Measurements from ENCODE around the gene CHSY3. TPM values are rescaled to one million over a fixed set of nuclear protein-coding genes. Genes with fewer than 3 reads are reported as not detected.

CHSY3 gene
- total RNA-seq, 1 donor from 2014 or later = 9.4 TPM

DNA sequence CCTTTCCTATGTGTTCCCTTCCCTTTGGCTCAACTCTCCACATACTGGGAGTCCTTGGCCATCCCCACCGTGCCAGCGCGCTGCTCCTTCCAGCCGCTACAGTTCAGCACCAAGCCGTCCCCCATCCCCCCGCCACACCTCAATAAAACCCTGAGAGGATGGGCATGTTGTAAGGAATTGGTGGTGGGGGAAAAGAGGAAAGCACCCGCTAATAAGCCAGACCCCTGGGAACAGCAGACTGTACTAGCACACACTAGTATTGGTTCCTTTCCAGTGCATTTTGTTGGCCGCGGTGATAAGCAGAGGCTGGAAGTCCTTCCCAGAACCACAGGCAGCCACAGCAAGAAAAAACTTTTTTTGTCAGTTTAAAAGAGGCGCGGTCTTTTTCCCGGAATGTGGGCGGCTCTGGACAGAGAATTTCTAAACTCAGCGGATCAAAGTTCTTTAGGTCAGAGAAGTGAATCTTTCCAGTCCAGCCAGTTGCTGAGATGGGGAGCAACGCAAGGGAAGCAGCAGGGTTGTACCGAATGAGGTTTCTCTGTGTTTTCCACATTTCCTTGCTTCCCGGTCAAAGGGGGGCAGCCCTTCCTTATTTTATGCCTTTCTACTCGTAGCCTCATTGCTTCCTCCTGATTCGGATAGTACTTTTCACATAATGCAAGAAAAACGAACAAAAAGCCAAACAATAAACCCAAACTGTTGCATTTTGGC is 2.1 kb downstream of the CHSY3 start:
- DNase-seq (ENCODE audit: low read depth) (peak; percentile 36), FAIRE-seq (peak; percentile 65)
- Histone ChIP-seq H3K36me3 (ENCODE audit: insufficient read depth, low read length) (no peaks in the 10 kb centered on the region), H3K79me2 (ENCODE audit: insufficient read depth, low read length) (no peaks in the 10 kb centered on the region), H4K20me1 (ENCODE audit: insufficient read depth, low read length) (peaks cover 10% of the 10 kb centered on the region), H3K9ac (ENCODE audit: low read length) (peak overlapping the region; percentile 67), H3K9me3 (ENCODE audit: insufficient read depth, low read depth, low read length) (no peaks in the 10 kb centered on the region), H3K27me3 (ENCODE audit: insufficient read depth, low read length) (no peaks in the 10 kb centered on the region), H3K4me1 (ENCODE audit: insufficient read depth, low read length) (peaks cover 14% of the 10 kb centered on the region), H3K27ac (ENCODE audit: low read depth, low read length) (no peak overlapping the region), H2AFZ (ENCODE audit: low read depth, low read length) (peak overlapping the region; percentile 72), H3K4me2 (ENCODE audit: low read length) (peak overlapping the region; percentile 99), H3K4me3 (ENCODE audit: insufficient read depth, low read depth, low read length) (peak overlapping the region; percentile 68)
- Mint-ChIP-seq H3K27me3 (ENCODE audit: low read depth, unreplicated experiment) (peaks cover 2% of the 10 kb centered on the region), H3K36me3 (ENCODE audit: low read depth, unreplicated experiment) (no peaks in the 10 kb centered on the region), H3K4me3 (ENCODE audit: unreplicated experiment) (peak overlapping the region; percentile 89), H3K27ac (ENCODE audit: unreplicated experiment) (peak overlapping the region; percentile 30), H3K9me3 (ENCODE audit: unreplicated experiment) (no peaks in the 10 kb centered on the region), H3K4me1 (ENCODE audit: low read depth, unreplicated experiment) (peaks cover 2% of the 10 kb centered on the region)
- TF ChIP-seq EZH2 (IDR thresholded peaks at IDR 0.05; ENCODE audit: insufficient read depth, low read length) = no peak

DNA sequence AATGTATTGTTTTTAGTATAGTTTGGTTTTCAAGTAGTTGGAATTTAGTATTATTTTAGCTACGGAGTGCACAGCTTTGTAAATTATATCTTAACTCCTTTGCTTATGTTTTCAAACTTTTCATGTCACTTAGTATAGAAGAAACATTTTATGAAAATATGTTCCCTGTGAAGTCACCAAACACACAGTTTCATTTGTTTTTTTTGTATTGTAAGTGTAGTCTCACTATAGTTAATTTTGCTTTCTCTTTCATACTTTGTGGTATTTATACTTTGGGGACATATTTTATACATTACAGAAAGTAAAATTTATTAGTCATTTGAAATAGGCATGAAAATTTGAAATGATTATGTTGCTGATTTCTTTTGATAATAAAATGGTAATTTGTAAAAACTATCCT is 5.0 kb downstream of the CHSY3 start:
- no peak overlapping the region for H3K4me3 Mint-ChIP-seq (ENCODE audit: unreplicated experiment)

DNA sequence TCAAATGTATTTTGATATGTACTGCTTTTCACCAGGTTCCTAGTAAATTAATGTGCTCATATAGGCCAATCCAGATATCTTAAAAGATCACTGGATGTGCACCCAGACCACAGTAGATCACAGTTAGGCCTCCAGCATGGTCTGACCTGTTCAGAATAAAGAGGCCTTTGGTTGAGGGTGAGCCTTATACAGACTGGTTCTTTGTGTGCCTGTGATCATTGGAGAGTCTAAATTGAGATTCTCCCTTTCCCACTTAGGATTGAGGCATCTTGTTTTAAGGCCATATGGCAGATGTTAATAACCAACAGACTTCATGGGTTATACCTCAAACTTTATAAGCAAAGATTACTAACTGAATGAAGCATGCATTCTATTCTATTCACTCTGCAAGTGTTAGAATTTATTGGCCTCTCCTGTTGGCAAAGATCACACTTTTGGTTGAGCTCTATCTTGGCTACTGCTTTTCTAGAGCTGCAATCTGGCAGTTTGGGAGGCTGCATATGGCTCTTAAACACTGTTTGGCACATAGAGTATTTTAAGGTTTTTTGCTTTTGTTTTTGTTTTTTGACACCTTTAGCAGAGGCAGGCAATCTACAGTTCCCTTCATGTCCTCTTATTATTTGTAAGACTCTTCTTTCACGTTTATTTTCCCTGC is 8.5 kb downstream of the CHSY3 start:
- H3K27me3 Mint-ChIP-seq (ENCODE audit: low read depth, unreplicated experiment) = no peaks in the 10 kb centered on the region
- Histone ChIP-seq H3K36me3 (ENCODE audit: insufficient read depth, low read length) (no peaks in the 10 kb centered on the region), H3K4me1 (ENCODE audit: insufficient read depth, low read length) (no peaks in the 10 kb centered on the region), H2AFZ (ENCODE audit: low read depth, low read length) (no peak overlapping the region), H3K27ac (ENCODE audit: low read depth, low read length) (no peak overlapping the region), H4K20me1 (ENCODE audit: insufficient read depth, low read length) (no peaks in the 10 kb centered on the region), H3K9ac (ENCODE audit: low read length) (no peak overlapping the region), H3K9me3 (ENCODE audit: insufficient read depth, low read depth, low read length) (no peaks in the 10 kb centered on the region), H3K4me3 (ENCODE audit: insufficient read depth, low read depth, low read length) (no peak overlapping the region), H3K27me3 (ENCODE audit: insufficient read depth, low read length) (no peaks in the 10 kb centered on the region), H3K79me2 (ENCODE audit: insufficient read depth, low read length) (no peaks in the 10 kb centered on the region), H3K4me2 (ENCODE audit: low read length) (no peak overlapping the region)
- FAIRE-seq (no peak), DNase-seq (ENCODE audit: low read depth) (no peak)
- no peaks in the 10 kb centered on the region for H3K9me3 Mint-ChIP-seq (ENCODE audit: unreplicated experiment)
- TF ChIP-seq, protein P1, sequence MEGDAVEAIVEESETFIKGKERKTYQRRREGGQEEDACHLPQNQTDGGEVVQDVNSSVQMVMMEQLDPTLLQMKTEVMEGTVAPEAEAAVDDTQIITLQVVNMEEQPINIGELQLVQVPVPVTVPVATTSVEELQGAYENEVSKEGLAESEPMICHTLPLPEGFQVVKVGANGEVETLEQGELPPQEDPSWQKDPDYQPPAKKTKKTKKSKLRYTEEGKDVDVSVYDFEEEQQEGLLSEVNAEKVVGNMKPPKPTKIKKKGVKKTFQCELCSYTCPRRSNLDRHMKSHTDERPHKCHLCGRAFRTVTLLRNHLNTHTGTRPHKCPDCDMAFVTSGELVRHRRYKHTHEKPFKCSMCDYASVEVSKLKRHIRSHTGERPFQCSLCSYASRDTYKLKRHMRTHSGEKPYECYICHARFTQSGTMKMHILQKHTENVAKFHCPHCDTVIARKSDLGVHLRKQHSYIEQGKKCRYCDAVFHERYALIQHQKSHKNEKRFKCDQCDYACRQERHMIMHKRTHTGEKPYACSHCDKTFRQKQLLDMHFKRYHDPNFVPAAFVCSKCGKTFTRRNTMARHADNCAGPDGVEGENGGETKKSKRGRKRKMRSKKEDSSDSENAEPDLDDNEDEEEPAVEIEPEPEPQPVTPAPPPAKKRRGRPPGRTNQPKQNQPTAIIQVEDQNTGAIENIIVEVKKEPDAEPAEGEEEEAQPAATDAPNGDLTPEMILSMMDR (IDR thresholded peaks at IDR 0.05; ENCODE audit: insufficient read depth, low read depth, low read length) = no peak
- no peak for TF ChIP-seq EZH2 (IDR thresholded peaks at IDR 0.05; ENCODE audit: insufficient read depth, low read length)
- no peaks in the 10 kb centered on the region for H3K36me3 Mint-ChIP-seq (ENCODE audit: low read depth, unreplicated experiment)
- H3K27ac Mint-ChIP-seq (ENCODE audit: unreplicated experiment) = no peak overlapping the region
- no peak overlapping the region for H3K4me3 Mint-ChIP-seq (ENCODE audit: unreplicated experiment)
- no peaks in the 10 kb centered on the region for H3K4me1 Mint-ChIP-seq (ENCODE audit: low read depth, unreplicated experiment)

More for the DNA sequence above, 5.0 kb downstream of the CHSY3 start:
- Mint-ChIP-seq H3K9me3 (ENCODE audit: unreplicated experiment) (no peaks in the 10 kb centered on the region), H3K4me1 (ENCODE audit: low read depth, unreplicated experiment) (peaks cover 2% of the 10 kb centered on the region), H3K27ac (ENCODE audit: unreplicated experiment) (no peak overlapping the region), H3K36me3 (ENCODE audit: low read depth, unreplicated experiment) (no peaks in the 10 kb centered on the region), H3K27me3 (ENCODE audit: low read depth, unreplicated experiment) (peaks cover 2% of the 10 kb centered on the region)
- peaks cover 10% of the 10 kb centered on the region for H4K20me1 ChIP-seq (ENCODE audit: insufficient read depth, low read length)
- no peak overlapping the region for H2AFZ ChIP-seq (ENCODE audit: low read depth, low read length)
- no peak overlapping the region for H3K9ac ChIP-seq (ENCODE audit: low read length)
- no peaks in the 10 kb centered on the region for H3K9me3 ChIP-seq (ENCODE audit: insufficient read depth, low read depth, low read length)
- H3K79me2 ChIP-seq (ENCODE audit: insufficient read depth, low read length) = no peaks in the 10 kb centered on the region
- H3K4me3 ChIP-seq (ENCODE audit: insufficient read depth, low read depth, low read length) = no peak overlapping the region
- H3K36me3 ChIP-seq (ENCODE audit: insufficient read depth, low read length) = no peaks in the 10 kb centered on the region
- no peaks in the 10 kb centered on the region for H3K27me3 ChIP-seq (ENCODE audit: insufficient read depth, low read length)
- no peak overlapping the region for H3K4me2 ChIP-seq (ENCODE audit: low read length)
- no peak overlapping the region for H3K27ac ChIP-seq (ENCODE audit: low read depth, low read length)
- no peak for TF ChIP-seq EZH2 (IDR thresholded peaks at IDR 0.05; ENCODE audit: insufficient read depth, low read length)
- TF ChIP-seq, protein P1 (IDR thresholded peaks at IDR 0.05; ENCODE audit: insufficient read depth, low read depth, low read length) = no peak
- peaks cover 14% of the 10 kb centered on the region for H3K4me1 ChIP-seq (ENCODE audit: insufficient read depth, low read length)
- DNase-seq (ENCODE audit: low read depth) = no peak
- FAIRE-seq = no peak
